Measurements from ENCODE around the gene OLA1.

Gene OLA1

GRCh38 chr2:174058456-174058855 lies 189.9 kb downstream of the OLA1 start:
- no peak for DNase-seq

DNA sequence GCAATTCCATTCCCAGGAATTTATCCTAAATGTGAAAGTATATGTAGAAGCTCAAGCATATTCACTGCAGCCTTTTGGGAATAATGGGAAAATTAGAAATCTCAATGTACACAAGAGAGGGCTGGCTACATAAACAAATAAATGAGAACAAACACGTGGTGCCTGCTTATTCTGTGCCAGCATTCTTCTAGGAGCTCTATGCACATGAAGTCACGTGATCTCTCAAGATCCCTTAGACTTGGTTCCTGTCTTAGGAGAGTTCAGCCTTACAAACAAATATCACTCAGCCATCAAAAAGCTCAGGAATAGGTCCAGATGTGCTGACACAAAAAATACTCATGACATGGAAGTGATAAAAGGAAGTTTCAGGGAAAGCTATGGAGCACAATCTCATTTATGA lies 190.3 kb downstream of the OLA1 start:
- no peak for DNase-seq

DNA sequence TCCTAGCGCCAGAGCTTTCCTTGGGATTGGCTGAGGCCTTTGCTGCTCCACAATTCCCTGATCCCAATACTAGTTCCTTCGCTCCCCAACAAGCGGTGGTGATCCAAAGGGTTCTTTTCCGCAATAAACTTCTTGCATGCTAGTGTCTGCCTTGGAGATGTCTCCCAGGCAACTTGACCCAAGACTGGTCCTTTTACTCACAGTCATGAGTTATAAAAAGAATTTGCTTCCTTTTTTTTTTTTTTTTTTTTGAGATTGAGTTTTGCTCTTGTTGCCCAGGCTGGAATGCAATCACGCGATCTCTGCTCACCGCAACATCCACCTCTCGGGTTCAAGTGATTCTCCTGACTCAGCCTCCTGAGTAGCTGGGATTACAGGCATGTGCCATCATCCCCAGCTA lies 193.4 kb downstream of the OLA1 start:
- DNase-seq = no peak

- DNase-seq = no peak
Measured at GRCh38 chr2:174053355-174054151, 194.8 kb downstream of the OLA1 start.

GRCh38 chr2:174052584-174052976 lies 195.8 kb downstream of the OLA1 start:
- no peak for DNase-seq

DNA sequence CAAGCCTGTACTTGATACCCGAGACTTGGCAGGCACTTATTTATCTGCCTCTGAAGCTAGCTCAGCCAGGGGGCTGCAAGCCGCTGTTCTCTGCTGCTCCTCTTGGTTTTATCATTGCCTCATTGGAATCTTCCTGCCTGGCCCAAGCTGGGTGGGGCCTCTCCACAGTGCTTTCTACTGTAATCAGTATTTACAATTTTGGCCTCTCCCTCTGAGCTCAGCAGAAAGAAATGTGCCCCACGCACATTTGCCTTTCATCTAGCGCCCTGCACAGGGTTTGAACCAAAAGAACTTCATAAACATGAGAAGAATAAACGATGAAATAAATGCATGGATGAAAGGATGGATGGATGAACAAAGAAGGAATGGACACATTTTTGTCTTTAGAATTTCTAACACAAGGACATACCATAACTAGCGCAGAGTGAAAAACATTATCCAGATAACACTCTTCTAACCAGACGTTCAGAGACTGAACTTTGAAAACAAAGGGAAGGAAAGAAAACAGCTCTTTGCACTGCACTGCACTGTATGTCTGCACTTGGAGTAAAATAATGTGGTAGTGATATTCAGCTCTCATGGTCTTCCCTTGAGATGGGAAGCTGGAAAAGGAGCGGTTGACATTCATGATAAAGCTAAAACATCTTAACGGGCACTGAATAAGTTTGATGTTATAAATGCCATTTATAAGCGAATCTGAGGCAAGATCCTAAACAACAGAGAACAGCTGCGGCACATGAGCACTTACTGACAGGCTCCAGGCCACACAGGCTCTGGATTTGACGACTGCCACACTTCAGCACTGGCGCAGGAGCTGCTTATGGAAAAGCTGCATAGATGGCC lies 196.4 kb downstream of the OLA1 start:
- DNase-seq = no peak

DNA sequence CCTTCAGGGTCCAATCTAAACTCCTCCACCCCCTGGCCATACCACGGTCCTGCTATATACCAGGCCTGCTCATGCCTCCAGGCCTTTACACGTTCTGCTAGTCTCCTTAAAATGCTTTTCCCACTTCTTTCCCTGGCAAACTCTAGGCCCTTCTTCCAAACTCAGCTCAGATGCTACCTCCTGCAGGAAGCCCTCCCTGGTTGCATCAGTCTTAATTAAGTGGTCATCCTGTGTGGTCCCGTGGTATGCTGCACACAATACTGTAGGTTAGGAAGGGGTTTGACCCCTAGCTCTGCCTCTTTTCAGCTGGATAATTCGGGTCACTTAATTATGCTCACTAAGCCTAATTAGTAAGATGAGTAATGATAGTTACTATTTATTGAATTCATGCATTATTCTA lies 197.3 kb downstream of the OLA1 start:
- DNase-seq = no peak

DNA sequence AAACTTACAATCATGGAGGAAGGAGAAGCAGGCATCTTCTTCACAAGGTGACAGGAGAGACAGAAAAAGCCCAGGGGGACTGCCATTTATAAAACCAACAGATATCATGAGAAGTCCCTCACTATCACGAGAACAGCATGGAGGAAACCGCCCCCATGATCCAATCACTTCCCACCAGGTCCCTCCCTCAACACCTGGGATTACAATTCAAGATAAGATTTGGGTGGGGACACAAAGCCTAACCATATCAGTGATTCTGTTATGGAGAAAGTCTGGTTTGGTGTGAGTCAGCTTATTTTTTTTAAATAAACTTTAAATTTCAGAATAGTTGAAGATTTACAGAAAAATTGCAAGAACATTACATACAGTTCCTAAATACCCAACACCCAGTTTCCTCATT lies 198.4 kb downstream of the OLA1 start:
- no peak for DNase-seq

DNA sequence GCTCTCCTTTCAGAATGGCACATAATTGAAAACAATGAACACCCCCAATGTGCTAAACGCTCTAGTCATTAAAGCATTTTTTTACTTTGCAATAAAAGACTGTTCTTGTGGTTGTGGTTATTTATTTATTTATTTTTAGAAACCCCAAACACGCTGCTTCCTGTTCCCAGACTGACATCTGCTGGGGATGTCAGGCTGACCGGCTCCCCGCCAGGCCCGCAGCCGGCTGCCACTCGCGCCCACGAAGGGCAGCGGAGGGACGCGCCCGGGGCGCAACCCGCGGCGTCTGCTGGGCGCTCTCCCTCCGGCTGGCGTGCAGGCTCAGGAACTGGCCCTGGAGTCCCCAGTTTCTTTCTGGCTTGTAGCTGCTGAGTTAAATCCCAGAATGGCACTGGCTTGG lies 200.1 kb downstream of the OLA1 start:
- no peak for DNase-seq

GRCh38 chr2:174047746-174048145 lies 200.6 kb downstream of the OLA1 start:
- DNase-seq = no peak

- DNase-seq = no peak
Measured at GRCh38 chr2:174046172-174046571, 202.2 kb downstream of the OLA1 start.

DNA sequence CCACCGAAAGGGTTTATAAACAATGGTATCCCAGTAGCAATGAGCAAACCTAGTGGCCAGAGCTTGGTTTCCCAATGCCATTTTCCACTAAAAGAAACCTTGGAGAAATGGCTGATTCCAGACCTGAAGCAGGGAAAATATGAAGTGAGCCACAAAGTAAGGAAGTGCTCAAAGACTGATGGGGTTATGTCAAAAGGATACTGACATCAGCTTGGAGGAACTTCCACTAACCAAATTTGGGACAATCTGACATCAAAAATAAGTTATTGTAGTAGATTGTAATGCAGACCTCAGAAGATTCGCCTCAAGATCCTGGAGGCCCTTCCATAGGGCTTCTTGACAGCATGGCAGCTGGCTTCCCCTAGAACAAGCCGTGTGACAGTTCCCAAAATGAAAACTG lies 203.8 kb downstream of the OLA1 start:
- DNase-seq = no peak

- no peak for DNase-seq
Measured at GRCh38 chr2:174040417-174040701, 208.0 kb downstream of the OLA1 start.

GRCh38 chr2:174039551-174040416 lies 208.5 kb downstream of the OLA1 start:
- DNase-seq = peak; percentile 73

- DNase-seq = no peak
Measured at GRCh38 chr2:174038462-174038861, 209.9 kb downstream of the OLA1 start.

DNA sequence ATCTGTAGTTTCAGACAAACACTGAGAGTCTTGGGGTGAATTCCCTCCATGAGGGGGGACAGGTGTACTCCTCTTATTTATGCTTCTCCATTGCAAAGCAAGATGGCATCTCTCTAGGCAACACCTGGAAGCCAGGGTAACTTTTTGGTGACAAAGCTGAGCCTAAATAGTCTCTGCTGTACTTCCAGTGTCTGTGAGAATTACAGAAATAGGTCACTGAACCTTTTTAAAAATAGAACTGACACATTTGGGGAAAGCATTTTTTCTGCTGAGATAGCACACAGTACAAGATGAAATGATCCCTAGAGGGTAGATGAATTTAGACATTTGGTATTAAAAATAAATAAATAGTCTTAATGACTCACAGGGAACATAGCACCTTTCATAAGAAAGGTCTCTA lies 211.5 kb downstream of the OLA1 start:
- DNase-seq = no peak

DNA sequence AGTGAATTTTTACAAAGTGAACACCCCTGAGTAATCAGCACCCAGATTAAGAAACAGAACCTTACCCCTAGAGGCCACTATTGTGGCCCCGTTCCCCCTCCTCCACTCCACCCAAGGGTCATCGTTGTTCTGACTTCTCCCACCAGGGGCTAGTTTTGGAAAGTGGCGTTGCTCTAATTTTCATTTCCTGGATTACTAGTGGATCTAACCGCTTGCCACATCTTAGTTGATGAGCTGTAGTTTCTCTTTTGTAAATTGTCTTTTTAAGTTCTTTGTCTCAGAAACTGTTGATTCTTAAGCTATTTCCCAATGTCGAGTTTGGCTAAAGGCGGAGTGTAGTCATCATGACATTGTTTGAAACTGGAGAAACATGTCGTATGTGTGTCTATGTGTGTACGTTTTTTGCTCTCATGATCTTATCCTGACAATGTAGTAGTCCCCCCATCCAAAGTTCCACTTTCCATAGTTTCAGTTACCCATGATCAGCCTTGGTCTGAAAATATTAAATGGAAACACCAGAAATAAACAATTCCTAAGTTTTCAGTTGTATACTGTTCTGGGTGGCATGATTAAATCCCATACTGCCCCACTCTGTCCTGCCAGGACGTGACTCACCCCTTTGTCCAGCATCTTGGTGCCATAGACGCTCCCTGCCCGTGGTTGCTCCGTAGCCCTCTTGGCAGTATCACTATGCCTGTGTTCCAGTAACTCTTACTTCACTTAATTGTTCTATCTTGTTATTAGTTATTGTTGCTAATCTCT lies 212.2 kb downstream of the OLA1 start:
- no peak for DNase-seq

- DNase-seq = no peak
Measured at GRCh38 chr2:174035117-174035635, 213.2 kb downstream of the OLA1 start.

GRCh38 chr2:174033163-174033550 lies 215.2 kb downstream of the OLA1 start:
- DNase-seq = no peak

- DNase-seq = no peak
Measured at GRCh38 chr2:174031226-174031625, 217.1 kb downstream of the OLA1 start.

DNA sequence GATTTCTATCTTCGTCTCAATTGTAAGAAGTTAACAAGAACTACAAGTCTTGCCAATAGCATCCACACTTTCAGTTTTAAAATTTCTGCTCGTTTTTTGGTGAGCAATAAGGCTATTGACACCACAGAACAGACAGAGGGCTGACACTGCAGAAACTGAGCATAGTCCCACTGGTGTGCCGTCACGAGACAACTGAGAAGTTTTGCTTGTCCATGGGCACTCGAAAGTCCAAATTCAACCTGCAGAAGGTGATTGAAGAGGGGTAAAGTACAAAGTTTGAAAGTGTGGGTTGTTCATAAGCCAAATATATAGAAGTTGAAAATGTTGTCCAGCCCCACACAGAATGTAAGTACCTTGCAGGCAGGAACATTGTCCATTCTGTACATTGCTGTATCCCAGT lies 219.4 kb downstream of the OLA1 start:
- DNase-seq = no peak

DNA sequence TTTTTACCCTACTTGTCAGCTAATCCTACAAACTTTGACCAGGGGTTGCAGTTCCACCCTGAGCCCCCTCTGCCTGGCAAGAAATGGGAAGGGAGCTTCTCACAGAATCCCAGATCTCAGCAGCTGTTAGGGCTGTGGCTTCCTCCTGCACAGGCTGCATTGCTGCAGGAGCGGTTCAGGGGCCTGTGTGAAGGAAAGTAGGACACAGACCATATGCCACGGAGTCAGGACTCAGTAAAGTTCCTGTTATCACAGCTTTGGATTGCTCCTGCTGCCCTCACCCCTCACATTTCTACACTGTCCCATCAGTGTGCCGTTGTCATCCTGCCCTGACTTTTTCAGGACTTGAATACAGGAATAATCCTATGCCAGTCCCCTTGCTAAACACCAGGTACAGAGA lies 220.4 kb downstream of the OLA1 start:
- no peak for DNase-seq
